Esophagus (tissue), 2 donors: ENCODE data around the gene UBTD2. TPM values are rescaled to one million over a fixed set of nuclear protein-coding genes. Genes with fewer than 3 reads are reported as not detected.

Experiments
- H3K27ac ChIP-seq, 2 donors: one replicate each; pipeline ENCODE4 v1.5.1; 2013; ENCODE audit warnings: low read depth in 2 of 2, mild to moderate bottlenecking in 2 of 2, inconsistent platforms in 1 of 2, low read length in 1 of 2, moderate library complexity in 1 of 2
- H3K27me3 ChIP-seq, 2 donors: one replicate each; pipeline ENCODE4 v1.6.1; 2013; ENCODE audit warnings: low read length in 2 of 2, control low read depth in 1 of 2, mild to moderate bottlenecking in 1 of 2; ENCODE audit not compliant: insufficient read depth in 2 of 2, control insufficient read depth in 1 of 2
- H3K36me3 ChIP-seq, 2 donors: one replicate each; pipeline ENCODE4 v1.6.1; 2013; ENCODE audit warnings: low read length in 1 of 2; ENCODE audit not compliant: control insufficient read depth in 2 of 2, insufficient read depth in 2 of 2
- H3K4me1 ChIP-seq, 2 donors: one replicate each; pipeline ENCODE4 v1.6.1; 2013; ENCODE audit warnings: low read length in 1 of 2; ENCODE audit not compliant: control insufficient read depth in 2 of 2, insufficient read depth in 2 of 2
- H3K4me3 ChIP-seq, 2 donors: one replicate each; pipeline ENCODE4 v1.5.1; 2013; ENCODE audit warnings: low read length in 2 of 2, mild to moderate bottlenecking in 2 of 2, low read depth in 1 of 2, moderate library complexity in 1 of 2
- H3K9me3 ChIP-seq, 2 donors: one replicate each; pipeline ENCODE4 v1.6.1; 2013; ENCODE audit warnings: mild to moderate bottlenecking in 2 of 2, low read depth in 1 of 2, low read length in 1 of 2, moderate library complexity in 1 of 2; ENCODE audit not compliant: control insufficient read depth in 2 of 2, insufficient read depth in 1 of 2
- WGBS, 2 donors: extraction: QIAGEN DNeasy Blood & Tissue Kit; methylation state at CpG; one replicate each; pipeline ENCODE4 v1.1.7; 2013; 5-methylcytosine and 5-hydroxymethylcytosine counted together
- polyA plus RNA-seq, 2 donors: library from polyadenylated mRNA; stranded (reverse); fragments of 200-250 nt; gene quantifications; one replicate each; pipeline ENCODE4 v1.2.3, GENCODE V29; 2013
- donor health status: healthy with polysubstance abuse.
- donor health status: Bipolar disorder and iron deficiency.

Gene UBTD2
- polyA plus RNA-seq, 2 donors = 5.8 to 6.5 TPM

- Histone ChIP-seq H3K9me3 (no peaks in the 10 kb centered on the region), H3K36me3 (no peaks in the 10 kb centered on the region), H3K4me1 (no peaks in the 10 kb centered on the region), H3K27me3 (no peaks in the 10 kb centered on the region), H3K27ac (no peak overlapping the region), H3K4me3 (no peak overlapping the region)
- WGBS, 2 donors = 65% methylated on average over 1 of the region's 1 CpG
Measured at GRCh38 chr5:172312286-172312685, 28.7 kb upstream of the UBTD2 start.

- 88 to 90% methylated on average over 4 of the region's 4 CpGs for WGBS, 2 donors
- H3K4me3 ChIP-seq = no peak overlapping the region
Measured at GRCh38 chr5:172311605-172312004, 28.0 kb upstream of the UBTD2 start.

GRCh38 chr5:172311026-172311425 is 27.5 kb upstream of the UBTD2 start:
- no peaks in the 10 kb centered on the region for H3K9me3 ChIP-seq
- no peak overlapping the region for H3K27ac ChIP-seq
- no peak overlapping the region for H3K4me3 ChIP-seq
- H3K36me3 ChIP-seq = no peaks in the 10 kb centered on the region
- H3K4me1 ChIP-seq = no peaks in the 10 kb centered on the region
- 90 to 94% methylated on average over 7 of the region's 7 CpGs for WGBS, 2 donors
- no peaks in the 10 kb centered on the region for H3K27me3 ChIP-seq

More at GRCh38 chr5:172311605-172312004, 28.0 kb upstream of the UBTD2 start:
- Histone ChIP-seq H3K4me1 (no peaks in the 10 kb centered on the region), H3K9me3 (no peaks in the 10 kb centered on the region), H3K36me3 (no peaks in the 10 kb centered on the region), H3K27ac (no peak overlapping the region), H3K27me3 (no peaks in the 10 kb centered on the region)

- H3K4me3 ChIP-seq = no peak overlapping the region
- WGBS, 2 donors = 88 to 92% methylated on average over 2 of the region's 2 CpGs
- no peak overlapping the region for H3K27ac ChIP-seq
- H3K9me3 ChIP-seq = no peaks in the 10 kb centered on the region
- H3K4me1 ChIP-seq = no peaks in the 10 kb centered on the region
- H3K27me3 ChIP-seq = no peaks in the 10 kb centered on the region
- H3K36me3 ChIP-seq = no peaks in the 10 kb centered on the region
Measured at GRCh38 chr5:172305380-172305779, 21.8 kb upstream of the UBTD2 start.

- Histone ChIP-seq H3K4me1 (no peaks in the 10 kb centered on the region), H3K27me3 (no peaks in the 10 kb centered on the region), H3K4me3 (no peak overlapping the region), H3K36me3 (no peaks in the 10 kb centered on the region), H3K27ac (no peak overlapping the region), H3K9me3 (no peaks in the 10 kb centered on the region)
- WGBS, 2 donors = 67 to 84% methylated on average over 3 of the region's 3 CpGs
Measured at GRCh38 chr5:172303572-172304335, 20.2 kb upstream of the UBTD2 start.

- H3K27me3 ChIP-seq = no peaks in the 10 kb centered on the region
- WGBS, 2 donors = 59 to 60% methylated on average over 5 of the region's 5 CpGs
- no peaks in the 10 kb centered on the region for H3K36me3 ChIP-seq
- no peaks in the 10 kb centered on the region for H3K4me1 ChIP-seq
- H3K9me3 ChIP-seq = no peaks in the 10 kb centered on the region
- H3K4me3 ChIP-seq = no peak overlapping the region
- H3K27ac ChIP-seq = peak overlapping the region in 1 of 2 donors; percentile 42
Measured at GRCh38 chr5:172303162-172303561, 19.6 kb upstream of the UBTD2 start.

- Histone ChIP-seq H3K9me3 (no peaks in the 10 kb centered on the region), H3K4me3 (no peak overlapping the region), H3K4me1 (no peaks in the 10 kb centered on the region), H3K27ac (no peak overlapping the region), H3K36me3 (no peaks in the 10 kb centered on the region), H3K27me3 (no peaks in the 10 kb centered on the region)
- WGBS, 2 donors = 56 to 70% methylated on average over 9 of the region's 9 CpGs
Measured at GRCh38 chr5:172302047-172302710, 18.6 kb upstream of the UBTD2 start.

GRCh38 chr5:172299916-172300439 is 16.4 kb upstream of the UBTD2 start:
- no peaks in the 10 kb centered on the region for H3K36me3 ChIP-seq
- H3K27ac ChIP-seq = no peak overlapping the region
- no peaks in the 10 kb centered on the region for H3K27me3 ChIP-seq
- no peak overlapping the region for H3K4me3 ChIP-seq
- H3K9me3 ChIP-seq = no peaks in the 10 kb centered on the region
- 64 to 77% methylated on average over 2 of the region's 2 CpGs for WGBS, 2 donors
- no peaks in the 10 kb centered on the region for H3K4me1 ChIP-seq

- Histone ChIP-seq H3K4me1 (no peaks in the 10 kb centered on the region), H3K9me3 (no peaks in the 10 kb centered on the region), H3K27ac (no peak overlapping the region), H3K36me3 (no peaks in the 10 kb centered on the region), H3K27me3 (no peaks in the 10 kb centered on the region), H3K4me3 (no peak overlapping the region)
Measured at GRCh38 chr5:172294831-172295230, 11.3 kb upstream of the UBTD2 start.
